HG03095 (cell line): Measurements from ENCODE around the gene PPP2R5C.

Experiments used
- ATAC-seq: cut with Tn5 transposase; IDR thresholded peaks from one replicate; pipeline ENCODE4 v1.9.1; 2021; ENCODE audit warnings: moderate library complexity; ENCODE audit not compliant: unreplicated experiment

PPP2R5C gene

DNA sequence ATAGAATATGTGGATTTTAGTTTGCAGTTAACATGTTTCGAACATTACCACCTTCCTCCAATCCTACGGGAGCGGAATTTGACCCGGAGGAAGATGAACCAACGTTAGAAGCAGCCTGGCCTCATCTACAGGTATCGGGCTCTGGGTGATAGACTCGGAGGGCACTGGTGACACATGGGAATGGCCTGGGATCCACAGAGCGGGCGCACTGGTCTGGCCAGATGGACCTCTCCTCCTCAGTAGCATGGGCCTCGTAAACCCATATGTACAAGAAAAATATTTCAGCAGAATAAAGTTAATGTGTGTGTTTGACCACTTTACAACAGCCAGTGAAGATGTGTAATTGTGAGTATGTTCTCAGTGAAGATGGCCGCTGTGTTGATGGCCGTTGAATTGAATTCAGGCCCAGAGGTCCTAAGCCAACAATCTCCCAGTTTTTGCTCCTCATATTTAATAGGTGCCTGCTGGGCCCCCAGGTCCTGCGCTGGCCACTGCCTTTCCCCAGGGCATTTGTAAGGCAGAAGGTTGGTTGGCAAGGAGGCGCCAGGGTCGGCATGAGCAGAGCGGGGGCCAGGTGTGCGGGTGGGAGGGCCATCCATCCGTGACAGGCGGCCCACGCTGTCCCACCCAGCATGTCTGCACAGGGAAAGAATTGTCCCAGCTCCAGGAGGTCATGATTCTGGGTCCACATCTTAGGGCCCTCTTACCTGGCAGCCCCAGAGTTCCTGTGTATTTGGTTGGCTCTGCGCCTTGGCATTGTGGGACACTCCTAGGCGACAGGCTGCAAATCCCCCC lies 120.8 kb downstream of the PPP2R5C start:
- no peak for ATAC-seq

DNA sequence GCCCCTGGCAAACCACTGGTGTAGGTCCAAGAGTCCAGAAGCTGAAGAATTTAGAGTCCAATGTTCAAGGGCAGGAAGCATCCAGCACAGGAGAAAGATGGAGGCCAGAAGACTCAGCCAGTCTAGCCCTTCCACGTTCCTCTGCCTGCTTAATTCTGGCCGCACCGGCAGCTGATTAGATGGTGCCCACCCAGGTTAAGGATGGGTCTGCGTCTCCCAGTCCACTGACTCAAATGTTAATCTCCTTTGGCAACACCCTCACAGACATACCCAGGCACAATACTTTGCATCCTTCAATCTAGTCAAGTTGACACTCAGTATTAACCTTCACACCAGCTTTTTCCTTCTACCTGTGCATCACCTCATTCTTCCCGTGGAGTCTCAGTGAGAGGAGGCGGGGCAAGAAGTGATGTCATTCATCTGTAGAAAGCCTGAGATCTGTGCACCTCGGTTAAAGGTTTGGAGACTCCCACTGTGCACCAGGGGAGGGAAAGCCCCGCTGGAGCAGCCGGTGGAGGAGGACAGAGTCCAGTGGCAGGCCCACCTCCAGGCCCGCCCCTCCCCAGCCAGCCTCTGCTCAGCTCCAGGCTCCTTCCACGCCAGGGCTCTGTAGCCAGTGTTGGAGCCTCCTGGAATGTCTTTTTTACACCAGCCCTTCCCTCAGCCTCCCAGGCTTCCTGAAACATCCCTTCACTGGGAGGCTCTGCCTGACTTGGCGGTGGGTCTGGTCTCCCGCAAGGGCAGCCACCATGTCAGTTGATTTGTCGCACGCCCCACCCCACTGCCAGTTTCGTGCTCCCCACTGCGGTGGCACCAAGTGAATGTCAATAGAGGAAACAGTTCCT lies 122.8 kb downstream of the PPP2R5C start:
- no peak for ATAC-seq

- no peak for ATAC-seq
These were observed 123.5 kb downstream of the PPP2R5C start for GRCh38 chr14:101884934-101885576.

DNA sequence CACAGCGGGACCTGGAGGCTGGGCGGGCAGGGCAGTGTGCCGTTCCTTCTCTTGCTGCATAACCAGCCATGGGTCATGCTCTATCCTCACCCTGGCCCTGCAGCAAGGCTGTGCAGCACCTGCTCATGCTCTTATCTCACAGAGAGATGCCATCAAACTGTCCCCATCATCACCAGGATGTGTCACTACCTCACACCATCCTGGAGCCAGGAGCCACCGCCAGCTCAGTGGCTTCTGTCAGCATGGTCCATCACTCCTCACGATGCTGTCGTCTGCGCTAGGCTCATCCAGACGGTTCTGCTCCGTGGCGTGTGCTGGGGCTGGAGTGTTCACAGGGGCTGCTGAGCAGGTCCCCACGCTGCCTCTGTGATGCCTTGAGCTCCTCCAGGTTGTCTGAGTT lies 125.7 kb downstream of the PPP2R5C start:
- no peak for ATAC-seq

DNA sequence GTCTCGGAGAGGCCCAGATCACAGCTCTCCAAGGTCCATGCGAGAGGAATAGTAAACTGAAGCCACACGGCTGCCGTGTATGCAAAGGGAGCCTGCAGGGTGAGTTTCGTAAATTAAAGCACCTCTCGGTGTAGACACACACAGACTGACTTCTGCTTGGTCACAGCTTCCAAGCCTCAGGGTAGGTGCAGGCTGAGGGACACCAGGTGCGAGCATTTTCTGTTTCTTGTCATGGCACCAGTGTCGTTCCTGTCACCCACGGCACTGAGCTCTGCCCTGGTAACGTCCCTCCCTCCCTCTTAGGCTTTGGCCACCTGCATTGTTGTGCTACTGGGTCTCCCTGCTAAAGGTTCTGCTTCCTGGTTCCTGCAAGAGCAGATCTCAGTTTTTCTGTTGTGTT lies 126.7 kb downstream of the PPP2R5C start:
- no peak for ATAC-seq

DNA sequence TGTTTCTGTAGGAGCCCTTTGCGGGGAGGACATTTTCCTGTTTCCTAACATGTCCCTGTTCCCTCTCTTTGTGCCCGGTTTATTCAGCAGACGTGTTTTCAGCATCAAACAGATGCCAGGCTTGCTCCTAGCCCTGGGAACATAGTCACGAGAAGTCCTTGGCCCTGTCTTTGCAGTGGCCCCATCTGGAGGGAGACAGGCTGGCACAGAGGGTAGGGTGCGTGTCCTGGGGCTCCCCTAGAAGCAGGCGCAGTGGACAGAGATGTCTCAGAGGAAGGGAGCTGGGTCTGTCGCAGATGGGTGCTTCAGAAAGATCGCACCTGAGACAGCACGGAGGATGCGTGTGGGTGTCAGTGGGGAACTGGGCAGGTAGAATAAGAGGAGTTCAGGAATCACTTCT lies 127.9 kb downstream of the PPP2R5C start:
- no peak for ATAC-seq

- no peak for ATAC-seq
These were observed 128.4 kb downstream of the PPP2R5C start for GRCh38 chr14:101889898-101890297.

DNA sequence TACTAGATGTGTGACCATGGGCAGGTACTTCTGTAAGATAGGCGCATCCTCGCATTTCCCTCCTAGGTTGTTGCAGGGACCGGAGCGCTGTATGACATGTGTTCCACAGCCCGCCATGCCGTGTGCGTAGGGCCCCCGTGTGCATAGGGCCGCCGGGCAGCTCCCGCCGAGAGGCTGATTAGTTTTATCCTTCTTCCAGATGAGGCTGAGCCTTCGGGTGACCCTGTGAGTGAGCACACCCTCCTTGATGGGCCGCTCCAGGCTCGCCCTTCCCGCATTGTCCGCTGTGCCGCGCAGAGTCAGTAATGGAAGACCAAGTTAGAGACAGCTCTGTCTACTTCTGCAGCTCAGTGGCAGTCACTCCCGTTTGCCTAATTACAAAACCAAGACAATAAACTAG lies 130.0 kb downstream of the PPP2R5C start:
- no peak for ATAC-seq

DNA sequence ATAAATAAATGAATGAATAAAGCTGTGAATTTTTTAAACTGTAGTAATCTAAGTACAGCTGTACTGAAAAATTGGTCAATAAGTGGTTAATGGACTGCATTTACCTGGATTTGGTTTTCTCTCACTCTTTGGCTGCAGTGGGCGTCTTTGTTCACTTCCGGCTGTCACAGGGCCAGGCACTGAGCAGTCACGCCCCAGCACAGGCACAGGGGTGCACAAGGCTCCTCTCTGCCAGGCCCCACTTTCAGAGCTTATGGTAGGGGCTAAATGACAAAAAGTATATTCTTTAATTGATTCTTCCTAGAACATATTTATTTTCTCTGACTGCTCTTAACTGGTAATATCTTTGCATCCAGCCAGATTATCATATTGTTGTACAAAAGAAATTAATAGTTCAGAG lies 132.2 kb downstream of the PPP2R5C start:
- ATAC-seq, result no peak

GRCh38 chr14:101894365-101895081 lies 133.0 kb downstream of the PPP2R5C start:
- no peak for ATAC-seq

DNA sequence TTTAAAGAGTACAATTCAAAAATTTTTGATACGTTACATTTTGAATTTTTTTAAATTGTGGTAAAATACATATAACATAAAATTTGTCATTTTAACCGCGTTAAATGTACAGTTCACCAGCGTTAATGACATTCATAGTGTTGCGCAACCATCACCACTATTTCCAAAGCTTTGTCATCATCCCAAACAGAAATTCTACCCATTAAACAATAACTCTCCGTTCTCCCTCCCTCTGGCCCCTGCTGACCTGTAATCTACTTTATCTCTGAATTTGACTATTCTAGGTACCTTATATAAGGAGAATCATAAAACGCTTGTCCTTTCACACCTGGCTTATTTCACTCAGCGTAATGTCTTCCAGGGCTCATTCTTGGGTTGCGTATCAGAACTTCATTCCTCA lies 133.7 kb downstream of the PPP2R5C start:
- ATAC-seq, result no peak

DNA sequence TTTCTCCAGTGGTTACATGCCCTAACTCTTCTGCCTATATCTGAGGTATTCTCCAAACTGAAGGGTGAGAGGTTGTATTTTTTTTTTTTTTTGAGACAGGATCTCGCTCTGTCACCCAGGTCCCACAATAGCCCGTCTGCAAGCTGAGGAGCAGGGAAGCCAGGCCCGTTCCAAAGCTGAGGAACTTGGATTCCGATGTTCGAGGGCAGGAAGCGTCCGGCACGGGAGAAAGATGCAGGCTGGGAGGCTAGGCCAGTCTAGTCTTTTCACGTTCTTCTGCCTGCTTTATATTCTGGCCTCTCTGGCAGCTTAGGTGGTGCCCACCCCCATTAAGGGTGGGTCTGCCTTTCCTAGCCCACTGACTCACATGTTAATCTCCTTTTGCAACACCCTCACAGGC lies 135.8 kb downstream of the PPP2R5C start:
- no peak for ATAC-seq

- ATAC-seq, result no peak
These were observed 136.9 kb downstream of the PPP2R5C start for GRCh38 chr14:101898416-101898815.

GRCh38 chr14:101899263-101899662 lies 137.8 kb downstream of the PPP2R5C start:
- ATAC-seq, result no peak

DNA sequence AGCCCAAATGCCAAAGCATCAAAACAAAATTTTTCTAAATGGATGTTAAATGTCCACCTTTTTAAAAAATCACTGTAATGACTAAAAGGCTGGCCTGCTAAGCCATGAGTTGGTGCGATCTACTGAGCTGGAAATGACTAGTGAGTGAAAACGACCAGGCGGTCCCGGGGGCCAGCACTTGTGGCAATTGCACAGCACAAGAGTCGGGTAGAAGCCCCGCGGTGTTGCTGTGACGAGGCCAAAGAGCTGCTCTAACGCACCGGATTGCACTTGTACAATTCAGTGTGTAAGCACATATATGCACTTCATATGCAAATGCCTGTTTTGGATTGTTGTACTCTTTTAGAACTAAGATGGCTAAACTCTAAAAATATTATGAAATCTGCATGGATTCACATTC lies 138.7 kb downstream of the PPP2R5C start:
- ATAC-seq, result no peak

GRCh38 chr14:101903111-101903561 lies 141.6 kb downstream of the PPP2R5C start:
- no peak for ATAC-seq

DNA sequence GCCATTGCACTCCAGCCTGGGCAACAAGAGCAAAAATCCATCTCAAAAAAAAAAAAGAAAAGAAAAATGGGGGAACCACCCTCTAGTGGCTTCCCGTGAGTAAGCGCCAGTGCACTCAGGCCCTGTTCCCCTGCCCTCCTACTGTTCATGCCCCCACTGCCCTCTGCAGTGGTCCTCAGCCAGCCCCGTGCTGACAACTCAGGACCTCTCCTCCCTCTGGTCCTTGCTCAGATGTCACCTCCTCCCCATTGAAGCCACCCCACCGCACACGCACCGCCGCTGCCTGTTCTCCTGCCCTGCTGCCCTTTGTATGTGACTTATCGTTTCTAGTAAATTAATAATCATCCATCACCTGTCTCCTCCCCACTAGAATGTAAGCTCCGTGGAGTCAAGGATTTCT lies 144.1 kb downstream of the PPP2R5C start:
- ATAC-seq, result no peak

DNA sequence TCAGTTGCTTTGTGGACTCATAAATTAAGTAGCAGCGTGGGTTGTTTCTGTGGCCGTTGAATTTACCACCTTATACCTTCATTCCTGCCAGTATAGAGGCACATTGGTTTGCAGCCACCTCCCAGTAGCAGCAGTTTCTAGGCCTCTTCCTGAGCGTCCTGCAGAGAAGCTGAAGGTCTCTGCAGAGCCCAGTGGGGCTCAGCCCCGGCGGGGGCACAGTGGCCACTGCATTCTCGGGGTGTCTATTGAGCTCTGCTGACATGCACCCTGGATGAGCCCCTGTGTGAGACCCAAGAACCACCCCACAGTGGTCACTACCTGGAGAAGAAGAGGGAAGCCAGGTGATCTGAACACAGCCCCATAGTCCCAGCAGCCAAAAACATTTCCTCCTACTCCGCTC lies 145.1 kb downstream of the PPP2R5C start:
- ATAC-seq, result no peak

DNA sequence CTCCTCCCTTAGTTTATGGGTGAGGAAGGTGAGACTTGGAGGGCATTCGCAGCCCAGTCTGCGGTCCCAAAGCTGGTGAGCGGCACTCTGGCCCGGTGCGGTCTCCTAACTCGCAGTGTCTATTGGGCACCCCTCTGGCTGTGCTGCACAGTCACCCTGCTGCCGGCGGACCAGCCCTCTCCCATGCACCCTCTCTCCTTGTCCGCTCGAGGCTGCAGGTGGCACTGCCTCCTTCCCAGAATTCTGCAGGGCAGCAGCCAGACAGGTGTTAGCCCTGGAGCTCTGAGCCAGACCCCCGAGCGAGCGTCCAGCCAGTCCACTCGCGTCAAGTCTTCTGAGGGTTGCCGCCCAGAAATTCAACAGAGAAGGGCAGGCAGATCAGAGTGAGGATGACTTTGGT lies 146.1 kb downstream of the PPP2R5C start:
- no peak for ATAC-seq

- ATAC-seq, result no peak
These were observed 147.3 kb downstream of the PPP2R5C start for GRCh38 chr14:101908795-101909194.
